HPDE6-E6E7 (cell line): ENCODE data around the gene RPN2.

Source experiments
- DNase-seq: peaks from one replicate; pipeline ENCODE4 v3.0.0; 2011; ENCODE audit warnings: missing footprints; ENCODE audit errors: extremely low spot score

The RPN2 gene

DNA sequence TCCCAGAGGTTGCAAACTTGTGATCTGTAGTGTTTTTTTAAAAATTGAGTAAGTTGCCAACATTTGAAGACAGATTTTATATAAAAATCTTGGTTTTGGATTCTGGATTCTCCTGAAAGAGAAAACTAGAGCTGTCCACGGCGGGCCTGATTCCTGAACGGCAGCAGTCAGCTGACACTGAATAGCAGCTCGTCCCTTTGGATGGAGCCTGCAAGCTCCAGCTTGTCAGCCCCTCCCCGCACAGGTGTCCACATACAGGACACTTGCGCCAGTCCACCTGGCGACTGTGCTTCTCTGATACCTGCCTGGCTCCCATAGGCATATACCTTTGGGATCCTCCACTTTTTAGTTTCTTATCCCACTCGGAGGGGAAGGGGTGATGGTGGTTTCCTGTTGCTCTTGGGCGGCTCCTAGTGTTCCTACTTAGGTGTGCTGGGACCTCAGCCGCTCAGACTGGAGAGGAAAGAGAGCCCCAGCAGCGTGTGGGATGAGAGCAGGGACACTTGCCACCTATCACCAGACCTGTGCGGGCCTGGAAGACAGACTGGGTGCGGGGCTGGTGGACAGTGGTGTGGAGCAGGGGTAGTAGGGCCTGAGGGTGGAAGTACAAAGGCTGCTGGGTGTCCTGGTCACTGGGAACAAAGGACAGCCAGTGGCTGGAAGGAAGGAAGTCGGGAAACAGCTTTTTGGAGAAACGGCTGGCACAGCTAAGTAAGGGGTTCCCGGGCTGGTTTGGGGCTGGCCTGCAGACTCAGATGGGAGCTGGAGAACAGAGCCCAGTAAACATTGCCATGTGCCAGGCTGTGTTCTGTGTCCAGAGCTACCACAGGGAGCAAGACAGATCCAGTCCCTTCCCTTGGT lies 64.2 kb downstream of the RPN2 start:
- no peak for DNase-seq

DNA sequence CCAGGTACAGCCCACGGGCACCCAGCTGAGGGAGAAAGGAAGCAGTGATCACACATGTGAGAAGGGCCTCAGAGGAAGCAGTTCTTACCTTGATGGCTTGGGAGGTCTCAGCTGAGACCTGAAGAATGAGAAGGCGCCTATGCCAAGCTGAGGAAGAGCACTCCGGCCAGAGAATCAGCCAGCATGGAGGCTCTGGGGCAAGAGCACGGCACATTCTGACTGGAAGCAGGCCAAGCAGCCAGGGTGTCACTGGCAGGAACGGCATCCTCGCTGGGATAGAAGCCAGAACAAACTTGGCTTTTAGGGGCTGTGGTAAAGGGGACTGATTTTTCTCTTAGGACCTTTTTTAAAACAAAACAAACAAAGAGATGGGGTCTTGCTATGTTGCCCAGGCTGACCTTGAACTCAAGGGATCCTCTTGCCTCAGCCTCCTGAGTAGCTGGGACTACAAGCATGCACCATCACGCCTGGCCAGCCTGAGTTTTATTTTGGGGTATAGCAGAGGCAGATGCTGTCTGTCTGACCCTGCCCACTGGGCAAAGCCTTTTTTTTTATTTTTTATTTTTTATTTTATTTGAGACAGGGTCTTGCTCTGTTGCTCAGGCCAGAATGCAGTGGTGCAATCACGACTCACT lies 64.9 kb downstream of the RPN2 start:
- no peak for DNase-seq

DNA sequence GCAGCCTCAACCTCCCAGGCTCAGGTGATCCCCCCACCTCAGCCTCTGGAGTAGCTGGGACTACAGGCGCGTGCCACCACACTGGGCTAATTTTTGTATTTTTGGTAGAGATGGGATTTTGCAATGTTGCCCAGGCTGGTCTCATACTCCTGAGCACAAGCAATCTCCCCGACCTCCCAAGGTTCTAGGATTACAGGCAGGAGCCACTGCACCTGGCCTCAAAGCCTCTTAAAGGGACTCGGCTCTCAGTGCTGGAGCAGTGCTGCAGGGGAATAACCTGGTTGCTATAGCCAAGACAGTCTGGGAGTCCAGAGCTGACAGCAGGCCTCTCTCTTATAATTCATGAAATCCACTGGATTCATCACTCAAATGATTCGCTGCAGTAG lies 65.4 kb downstream of the RPN2 start:
- DNase-seq = no peak

- DNase-seq = no peak
Observed at GRCh38 chr20:37245216-37246150, 66.4 kb downstream of the RPN2 start.

- DNase-seq = no peak
Observed at GRCh38 chr20:37246736-37247135, 67.6 kb downstream of the RPN2 start.

GRCh38 chr20:37247547-37247946 lies 68.4 kb downstream of the RPN2 start:
- no peak for DNase-seq

DNA sequence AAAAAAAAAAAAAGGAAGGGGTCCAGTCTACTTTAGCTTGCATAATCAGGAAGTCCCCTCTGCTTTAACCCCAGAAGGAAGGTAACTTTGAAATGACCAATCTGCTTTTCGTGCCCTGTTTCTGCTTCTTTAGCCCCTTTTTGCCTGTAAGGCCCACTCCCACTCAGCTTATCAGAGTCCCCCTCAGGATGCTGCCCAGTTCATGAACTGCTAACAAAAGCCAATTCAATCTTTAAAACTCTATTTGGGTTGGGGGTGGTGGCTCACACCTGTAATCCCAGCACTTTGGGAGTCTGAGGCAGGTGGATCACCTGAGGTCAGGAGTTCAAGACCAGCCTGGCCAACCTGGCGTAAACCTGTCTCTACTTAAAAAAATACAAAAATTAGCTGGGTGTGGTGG lies 70.2 kb downstream of the RPN2 start:
- no peak for DNase-seq

- DNase-seq = no peak
Observed at GRCh38 chr20:37251825-37252477, 72.8 kb downstream of the RPN2 start.

DNA sequence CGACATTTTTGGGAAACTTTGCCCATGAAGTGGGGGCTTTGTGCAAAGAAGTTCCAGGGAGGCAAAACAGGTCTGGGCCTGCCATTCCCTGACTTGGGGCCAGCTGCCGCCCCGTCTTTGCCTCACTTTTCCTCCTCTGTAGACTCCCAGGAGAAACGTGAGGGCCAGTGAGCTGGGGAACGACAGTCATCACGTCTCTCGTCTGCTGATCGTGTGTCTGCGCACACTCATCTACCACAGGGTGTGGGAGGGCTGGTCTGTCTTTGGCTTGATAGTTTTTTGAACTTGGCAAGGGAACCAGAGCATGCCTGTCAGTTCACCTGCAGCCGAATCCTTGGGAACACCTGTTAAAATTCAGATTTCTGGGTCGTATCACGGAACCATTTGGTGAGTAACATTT lies 74.0 kb downstream of the RPN2 start:
- no peak for DNase-seq

- no peak for DNase-seq
Observed at GRCh38 chr20:37254114-37254878, 75.2 kb downstream of the RPN2 start.

GRCh38 chr20:37256286-37256685 lies 77.2 kb downstream of the RPN2 start:
- no peak for DNase-seq

- no peak for DNase-seq
Observed at GRCh38 chr20:37257530-37257929, 78.4 kb downstream of the RPN2 start.

DNA sequence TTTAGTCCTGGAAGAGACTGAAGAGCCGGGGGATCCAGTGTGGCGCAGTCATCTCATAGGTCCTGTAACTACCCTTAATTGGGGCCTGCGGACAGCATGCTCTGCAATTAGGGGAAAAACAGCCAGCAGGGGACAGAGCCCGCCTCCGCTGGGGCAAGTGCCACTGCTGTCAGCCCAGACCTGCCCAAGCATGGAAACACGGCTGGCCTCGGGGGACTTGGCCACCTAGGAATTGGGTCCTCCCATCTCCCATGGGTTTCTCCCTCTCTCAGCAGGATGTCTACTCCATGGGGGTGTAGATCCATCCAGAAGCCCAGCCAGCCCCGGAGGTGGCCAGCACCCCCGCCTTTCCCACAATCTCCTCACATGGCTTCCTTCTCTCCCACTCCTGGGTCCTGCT lies 78.9 kb downstream of the RPN2 start:
- DNase-seq = no peak

- no peak for DNase-seq
Observed at GRCh38 chr20:37259031-37259430, 79.9 kb downstream of the RPN2 start.

DNA sequence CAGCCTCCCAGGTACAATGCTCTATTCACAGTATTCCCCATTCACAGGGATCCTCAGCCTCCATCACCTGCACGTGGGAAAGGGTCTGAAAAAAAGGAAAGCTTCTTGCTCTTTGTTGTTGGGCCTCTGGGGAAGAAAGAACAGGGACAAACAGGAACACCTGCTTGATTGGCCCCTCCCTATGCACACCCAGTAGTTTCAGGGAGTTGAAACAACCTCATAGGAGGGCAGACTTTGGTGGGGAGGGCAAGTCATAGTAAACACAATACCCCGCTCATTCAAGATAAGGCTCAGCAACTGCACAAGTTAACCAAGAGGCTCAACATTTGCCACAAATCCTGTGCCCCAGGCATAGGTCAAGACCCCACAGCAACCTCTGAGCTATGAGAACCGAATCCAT lies 80.7 kb downstream of the RPN2 start:
- DNase-seq = no peak

DNA sequence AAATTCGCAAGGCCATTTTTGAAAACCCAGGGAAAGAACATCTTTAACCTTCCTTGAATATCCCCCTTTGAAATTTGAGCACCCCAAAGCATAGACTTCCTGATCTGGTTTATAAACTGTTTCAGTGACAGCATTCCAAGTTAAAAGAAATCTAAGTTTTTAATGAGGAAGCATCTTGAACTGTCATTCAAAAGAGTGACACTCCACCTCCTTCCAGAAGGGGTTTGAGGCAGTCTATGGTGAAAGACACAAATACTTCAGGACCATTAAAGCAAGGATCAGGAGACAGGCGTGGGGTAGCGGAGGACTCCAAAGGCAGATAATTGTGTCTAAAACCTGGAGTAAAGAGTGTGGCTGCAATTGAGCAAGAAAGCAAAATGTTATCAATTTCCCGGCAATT lies 81.8 kb downstream of the RPN2 start:
- no peak for DNase-seq

GRCh38 chr20:37261714-37262113 lies 82.6 kb downstream of the RPN2 start, which contains the start of gene GHRH:
GHRH (minus strand) TSS chr20:37261814; CDS start chr20:37256889, 4,925 bp downstream.
- no peak for DNase-seq

DNA sequence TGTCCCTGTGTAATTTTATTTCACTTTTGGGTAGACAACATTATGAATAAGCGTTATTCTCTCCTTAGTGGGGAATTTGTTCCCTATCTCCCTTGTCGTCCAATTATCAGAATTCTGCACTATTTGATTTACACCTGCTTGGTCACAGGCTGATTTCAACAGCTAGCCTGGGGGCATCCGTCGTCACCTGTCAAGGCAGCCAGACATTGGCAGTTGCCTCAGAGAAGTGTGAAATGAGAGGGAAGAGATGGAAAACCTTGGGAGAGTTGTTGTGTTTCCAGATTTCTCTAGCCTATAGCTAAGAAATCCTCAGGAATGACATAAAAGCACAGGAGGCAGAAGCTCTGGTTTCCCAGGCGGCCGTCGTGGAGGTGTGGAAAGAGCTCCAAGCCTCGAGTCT lies 83.4 kb downstream of the RPN2 start:
- no peak for DNase-seq

- no peak for DNase-seq
Observed at GRCh38 chr20:37263686-37264085, 84.6 kb downstream of the RPN2 start.

DNA sequence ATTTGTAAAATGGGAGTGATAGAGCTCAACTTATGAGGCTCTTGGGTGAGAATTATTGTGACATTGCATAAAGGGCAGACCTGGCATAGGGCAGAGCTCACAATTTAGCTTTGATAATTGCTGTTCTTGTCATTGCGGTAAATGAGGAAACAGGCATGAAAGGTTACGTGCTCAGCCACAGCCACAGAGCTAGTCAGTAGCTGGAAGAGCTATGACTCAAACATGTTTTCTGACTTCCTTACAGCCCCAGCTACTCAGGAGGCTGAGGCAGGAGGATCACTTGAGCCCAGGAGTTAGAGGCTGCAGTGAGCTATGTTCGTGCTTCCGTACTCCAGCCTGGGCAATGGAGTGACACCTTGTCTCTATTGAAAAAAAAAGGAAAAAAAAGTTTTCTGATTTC lies 86.0 kb downstream of the RPN2 start:
- no peak for DNase-seq
